Suppressor macrophage treated with lipopolysaccharide for 1 hour (primary cell): ENCODE data around the gene FADS6.

ENCODE experiments used
- DNase-seq, 3 donors: peaks; one replicate each; pipeline ENCODE4 v3.0.0-alpha.2; 2020 to 2022

FADS6 gene

GRCh38 chr17:74892974-74893911 lies at the start of gene FADS6:
TSS of gene FADS6 (minus strand) at chr17:74893633. CDS start at chr17:74893595, 38 bp downstream.
- peak in 2 of 3 donors; percentile 9 to 22 for DNase-seq

- DNase-seq, result no peak
Observed at GRCh38 chr17:74941128-74941725, 47.8 kb upstream of the FADS6 start.

DNA sequence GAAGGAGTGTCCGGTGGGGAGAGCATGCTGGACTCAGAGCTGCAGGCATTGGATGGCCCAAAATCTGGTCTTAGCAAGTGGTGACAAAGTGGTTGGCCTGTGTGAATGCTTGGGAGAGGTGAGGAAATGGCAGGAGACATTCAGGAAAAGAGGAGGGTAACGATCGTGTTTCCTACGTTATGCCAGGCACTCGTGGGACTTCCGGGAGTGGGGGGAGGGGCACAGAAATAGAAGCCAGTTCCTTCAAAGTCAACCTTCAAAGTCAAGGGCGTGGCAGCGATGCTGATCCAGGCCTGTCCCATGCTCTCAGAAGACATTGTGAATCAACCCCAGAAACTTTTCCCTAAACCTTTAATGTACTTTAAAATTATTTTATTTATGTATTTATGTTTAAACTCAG lies 46.1 kb upstream of the FADS6 start:
- no peak for DNase-seq

GRCh38 chr17:74938194-74938950 lies 44.9 kb upstream of the FADS6 start:
- no peak for DNase-seq

DNA sequence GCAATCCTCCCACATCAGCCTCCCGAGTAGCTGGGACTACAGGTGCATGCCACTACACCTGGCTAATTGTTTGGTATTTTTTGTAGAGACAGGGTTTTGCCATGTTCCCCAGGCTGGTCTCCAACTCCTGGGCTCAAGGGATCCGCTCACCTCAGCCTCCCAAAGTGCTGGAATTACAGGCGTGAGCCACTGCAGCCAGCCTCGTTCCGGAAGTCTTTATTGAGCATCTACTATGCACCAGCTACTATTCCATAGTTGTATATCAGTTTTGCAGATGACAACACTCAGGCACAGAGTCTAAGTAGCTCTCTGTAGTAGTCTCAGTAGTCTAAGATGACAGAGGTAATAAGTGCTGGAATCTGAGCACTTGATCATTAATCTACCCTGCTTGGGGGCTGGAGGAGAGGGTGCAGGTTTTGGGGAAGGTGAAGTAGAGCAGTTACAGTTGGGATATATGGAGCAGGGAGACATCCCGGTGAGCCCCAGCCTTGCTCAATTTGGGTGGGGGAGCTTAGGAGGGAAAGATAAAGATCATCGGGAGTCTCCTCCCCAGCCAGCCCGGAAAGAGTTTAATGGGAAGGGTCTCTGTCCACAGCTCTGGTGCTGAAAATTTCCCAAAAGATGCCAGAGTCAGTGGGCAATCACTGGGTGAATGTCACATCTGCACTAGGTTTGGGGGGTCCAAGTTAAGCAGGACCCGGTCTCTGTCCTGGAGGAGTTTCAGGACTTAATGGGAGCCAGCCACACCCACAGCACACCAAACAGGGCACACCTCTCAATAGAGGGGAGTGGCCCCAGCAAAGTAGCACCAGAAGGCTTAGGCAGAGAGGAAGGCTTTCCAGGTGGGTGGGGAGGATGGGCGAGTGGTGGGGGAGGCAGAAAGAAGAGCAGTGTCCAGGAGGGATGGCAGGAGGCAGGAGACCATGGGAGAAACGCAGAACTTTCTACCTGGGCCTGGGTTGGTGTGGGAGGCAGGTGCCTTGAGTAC lies 43.9 kb upstream of the FADS6 start:
- DNase-seq, result no peak

- DNase-seq, result no peak
Observed at GRCh38 chr17:74936470-74936799, 43.0 kb upstream of the FADS6 start.

- no peak for DNase-seq
Observed at GRCh38 chr17:74935585-74936469, 42.4 kb upstream of the FADS6 start, which contains the start of gene OTOP3. TSS of gene OTOP3 (plus strand) at chr17:74935898. CDS start at chr17:74935922, 24 bp downstream.

- DNase-seq, result no peak
Observed at GRCh38 chr17:74935048-74935447, 41.6 kb upstream of the FADS6 start.

GRCh38 chr17:74930535-74931036 lies 37.2 kb upstream of the FADS6 start:
- no peak for DNase-seq

- DNase-seq, result no peak
Observed at GRCh38 chr17:74928786-74929185, 35.4 kb upstream of the FADS6 start.

DNA sequence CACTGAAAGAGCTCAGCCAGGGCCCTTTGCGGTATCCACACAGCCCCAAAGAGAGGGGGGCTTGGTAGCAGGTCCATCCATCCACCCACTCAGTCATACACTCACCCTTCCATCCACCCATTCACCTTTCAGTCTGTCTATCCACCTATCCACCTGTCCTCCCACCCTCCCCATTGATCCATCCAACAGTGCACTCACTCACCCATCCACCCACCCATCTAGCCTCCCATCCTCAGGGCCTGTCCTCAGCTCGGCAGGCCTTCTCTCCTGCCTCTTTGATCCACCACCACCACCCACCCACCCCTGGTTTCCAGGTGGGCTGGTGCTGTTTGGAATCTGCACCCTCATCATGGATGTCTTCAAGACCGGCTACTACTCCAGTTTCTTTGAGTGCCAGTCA lies 31.8 kb upstream of the FADS6 start:
- DNase-seq, result no peak

- DNase-seq, result peak; percentile 81 to 87 (median 82)
Observed at GRCh38 chr17:74924250-74924948, 31.0 kb upstream of the FADS6 start, which contains the start of gene OTOP2. TSS of gene OTOP2 (plus strand) at chr17:74924273. CDS start at chr17:74924633, 360 bp downstream.

DNA sequence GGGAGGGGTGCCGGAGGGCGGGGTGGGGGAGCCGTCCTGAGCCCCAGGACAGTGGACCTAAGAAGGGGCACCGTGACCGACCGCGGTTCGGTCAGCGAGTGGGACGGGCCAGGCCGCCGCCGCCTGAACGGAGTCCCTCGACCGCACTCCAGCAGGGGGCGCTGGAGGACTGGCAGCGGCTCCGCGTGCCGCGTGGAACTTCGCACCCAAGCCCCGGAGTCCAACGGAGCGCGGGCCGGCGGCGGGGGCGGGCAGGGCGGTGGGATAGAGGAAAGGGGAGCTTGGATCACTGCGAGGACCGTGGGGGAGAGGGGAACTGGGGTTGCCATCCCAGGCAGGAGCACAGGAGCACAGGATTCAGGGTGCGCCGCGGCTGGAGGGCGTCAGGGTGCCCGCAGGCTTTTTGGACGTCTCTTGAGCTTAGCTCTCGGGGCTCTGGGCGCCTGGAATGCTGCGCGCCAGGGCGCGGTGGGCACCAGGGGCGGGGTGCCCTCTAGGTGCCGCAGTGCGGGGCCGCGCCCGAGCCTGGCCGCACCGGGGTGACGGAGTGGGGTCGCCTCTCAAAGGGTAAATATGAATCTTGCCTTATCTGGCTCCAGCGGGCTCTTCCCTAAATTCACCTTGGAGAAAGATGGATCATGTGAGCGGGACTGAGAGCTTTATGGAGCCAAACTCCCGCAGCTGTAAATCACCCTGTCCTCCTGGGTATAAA lies 30.3 kb upstream of the FADS6 start:
- DNase-seq, result peak; percentile 69 to 92 (median 86)

DNA sequence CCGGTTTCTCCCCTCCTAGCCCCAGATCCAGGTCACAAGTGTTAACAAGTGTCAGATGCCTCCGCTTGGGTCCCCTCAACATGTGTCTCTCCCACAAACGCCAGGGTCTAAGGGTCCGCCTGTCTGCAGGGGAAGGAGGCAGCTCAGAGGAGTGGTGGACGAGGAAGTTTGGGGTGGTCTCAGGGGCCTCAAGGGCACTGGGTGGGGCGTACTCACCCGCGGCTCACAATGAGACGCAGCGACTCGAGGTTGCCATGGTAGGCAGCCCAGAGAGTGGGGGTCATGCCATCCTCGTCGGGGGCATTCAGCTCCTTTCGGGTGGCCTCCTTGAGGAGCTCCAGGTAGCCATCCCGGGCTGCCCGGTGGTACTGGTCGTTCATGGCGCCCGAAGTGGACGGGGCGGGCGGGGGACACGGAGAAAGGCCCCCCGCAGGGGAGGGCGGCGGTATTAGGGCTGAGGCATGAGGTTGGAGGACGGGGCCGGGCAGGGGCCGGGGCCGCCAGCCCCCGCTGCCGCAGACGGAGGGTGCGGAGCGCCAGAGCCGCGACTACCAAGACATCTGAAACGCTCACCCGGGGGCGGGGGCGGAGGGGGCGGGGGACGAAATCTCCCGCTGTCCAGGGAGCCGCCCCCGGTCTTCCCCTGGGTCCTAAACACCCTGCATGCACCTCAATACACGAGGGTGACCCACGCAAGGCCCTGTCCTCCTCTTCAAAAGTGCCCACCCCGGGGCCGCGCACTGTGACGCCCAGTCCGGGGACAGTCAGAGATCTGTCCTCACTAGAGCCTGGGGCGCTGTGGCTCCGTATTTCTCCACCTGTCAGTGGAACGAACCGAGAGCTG lies 29.5 kb upstream of the FADS6 start, which contains the start of gene USH1G:
USH1G (minus strand) TSS at position 562 of the 844 bp plus-strand sequence; CDS start at position 380, 182 bp downstream.
- peak; percentile 24 to 57 (median 26) for DNase-seq

- no peak for DNase-seq
Observed at GRCh38 chr17:74922172-74922571, 28.7 kb upstream of the FADS6 start.

- no peak for DNase-seq
Observed at GRCh38 chr17:74921769-74922168, 28.3 kb upstream of the FADS6 start.

GRCh38 chr17:74921026-74921681 lies 27.7 kb upstream of the FADS6 start:
- no peak for DNase-seq

DNA sequence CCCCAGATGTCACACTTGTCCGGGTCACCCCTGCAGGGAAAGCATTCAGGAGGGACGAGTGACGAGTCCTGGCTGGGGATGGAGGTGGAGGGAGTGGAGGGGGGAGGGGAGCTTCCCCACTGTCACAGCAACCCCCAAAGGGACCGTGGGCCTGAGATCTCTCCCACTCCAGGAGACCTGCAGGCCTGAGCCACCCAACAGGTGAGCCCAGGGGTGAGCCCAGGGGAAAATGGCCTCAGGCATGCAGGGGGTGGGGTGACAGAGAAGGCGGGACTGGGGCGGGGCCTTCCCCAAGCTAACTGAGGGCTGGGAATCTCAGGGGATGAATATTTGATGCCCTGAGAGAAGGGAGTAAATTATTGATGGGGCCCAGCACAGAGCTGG lies 27.2 kb upstream of the FADS6 start:
- no peak for DNase-seq
